Stimulated activated CD4-positive, alpha-beta T cell treated with anti-CD3 and anti-CD28 coated beads, TNF-alpha, amount 100 ng/mL, for 24 hours (primary cell): ENCODE measurements around the gene IRX4.

ENCODE experiments used
- DNase-seq, 3 experiments: peaks; one replicate each; pipeline ENCODE4 v3.0.0-alpha.2; 2020; ENCODE audit warnings: low read depth in 3 of 3

Gene IRX4

DNA sequence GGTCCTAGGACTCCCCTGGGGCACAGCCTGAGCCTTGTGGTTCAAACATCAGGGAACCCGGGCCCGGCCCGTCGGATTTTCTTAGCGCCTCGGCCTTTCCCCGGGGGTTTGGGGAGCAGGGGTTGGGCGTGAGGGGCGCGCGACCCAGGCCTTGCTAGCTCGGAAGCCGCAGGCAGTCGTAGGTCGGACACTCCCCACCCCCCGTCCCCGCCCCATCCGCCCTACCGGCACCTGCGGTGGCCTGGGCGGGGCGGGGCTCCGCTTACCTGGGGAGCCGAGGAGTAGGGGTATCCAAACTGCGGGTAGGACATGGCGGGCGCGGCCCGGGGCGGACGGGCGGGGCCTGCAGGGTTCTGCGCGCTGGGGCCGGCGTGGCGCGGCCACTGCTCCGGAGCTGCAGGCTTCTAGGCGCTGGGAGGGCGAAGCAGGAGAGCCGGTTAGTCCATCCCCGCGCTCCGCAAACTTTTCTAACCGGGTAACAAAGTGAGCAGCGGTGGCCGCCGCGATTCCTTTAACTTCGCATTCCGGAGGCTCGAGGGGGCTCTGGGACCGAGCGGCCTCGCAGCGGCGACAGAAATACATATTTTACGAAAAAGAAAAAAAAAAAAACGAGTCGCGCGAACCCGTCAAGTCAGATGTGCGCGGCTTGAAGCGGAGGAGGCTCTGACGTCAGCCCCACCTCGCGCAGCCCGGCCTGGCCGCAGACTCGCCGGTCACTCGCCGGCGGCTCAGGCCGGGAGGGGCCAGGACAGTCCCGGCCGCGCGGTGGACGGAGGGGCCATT, at the start of gene IRX4:
IRX4 (minus strand) TSS at position 589 of the 783 bp plus-strand sequence; CDS start at position 311, 278 bp downstream.
- no peak for DNase-seq

DNA sequence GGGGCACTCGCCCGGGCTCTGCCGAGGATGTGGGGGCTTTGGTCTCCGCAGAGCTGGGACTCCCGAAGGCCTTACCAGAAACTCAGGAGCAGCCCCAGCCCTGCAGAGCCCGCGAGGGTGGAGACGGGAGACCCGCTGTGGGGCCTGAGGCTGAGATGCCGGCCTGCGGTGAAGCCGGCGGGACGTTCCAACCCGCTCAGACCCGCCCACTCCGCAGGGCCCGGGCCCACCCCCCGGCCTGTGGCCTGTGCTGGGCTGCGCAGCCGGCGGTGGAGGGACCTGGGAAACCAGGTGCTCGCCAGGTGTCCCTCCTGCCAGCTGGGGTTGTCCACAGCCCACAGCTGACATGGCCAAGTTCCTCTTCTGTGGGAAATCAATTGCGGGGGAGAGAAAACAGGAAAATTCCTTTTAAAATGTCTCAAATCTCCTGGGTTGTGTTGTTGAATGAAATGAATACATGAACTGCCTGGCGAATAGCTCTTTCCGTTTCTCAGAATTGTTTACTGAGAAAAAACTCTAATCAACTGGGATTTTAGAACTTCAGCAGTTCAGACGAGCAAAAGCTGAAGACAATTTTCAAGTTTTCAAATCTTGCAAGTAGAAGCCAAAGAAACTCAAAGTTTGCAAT, 49.0 kb upstream of the IRX4 start:
- no peak for DNase-seq

DNA sequence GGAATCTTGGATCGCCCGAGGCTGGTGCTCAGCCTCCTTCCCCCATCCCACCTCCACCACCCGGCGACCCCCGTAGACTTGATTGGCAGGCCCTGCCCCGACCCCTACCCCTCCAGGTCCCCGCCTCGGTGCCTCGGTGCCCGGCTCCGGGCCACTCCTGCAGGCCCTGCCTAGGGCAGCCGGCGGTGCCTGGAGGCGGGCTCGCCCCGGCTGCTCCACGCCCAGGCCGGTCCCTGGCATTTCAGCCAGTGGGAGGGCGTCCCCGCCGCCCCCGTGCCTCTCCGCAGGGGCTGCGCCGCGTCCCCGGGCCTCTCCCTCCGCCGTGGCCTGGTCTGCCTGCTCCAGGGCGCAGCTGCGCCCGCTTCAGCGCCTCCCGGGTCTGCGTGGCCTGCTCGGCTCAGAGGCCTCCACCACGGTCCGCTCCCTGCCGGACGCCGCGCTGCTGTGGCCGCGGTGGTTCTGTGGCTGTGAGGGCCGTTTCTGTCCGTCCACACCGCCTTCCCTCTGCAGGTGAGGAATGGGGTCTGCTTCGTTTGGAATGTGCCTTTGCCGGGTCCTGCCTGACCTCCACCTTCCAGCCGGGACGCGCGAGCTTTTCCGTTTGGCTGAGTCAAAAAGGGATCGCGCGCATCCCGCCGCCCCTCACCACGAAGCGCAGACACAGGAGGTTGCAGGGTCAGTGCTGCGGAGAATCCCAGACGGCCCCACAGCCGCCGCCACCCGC, 48.3 kb upstream of the IRX4 start:
- DNase-seq: no peak

DNA sequence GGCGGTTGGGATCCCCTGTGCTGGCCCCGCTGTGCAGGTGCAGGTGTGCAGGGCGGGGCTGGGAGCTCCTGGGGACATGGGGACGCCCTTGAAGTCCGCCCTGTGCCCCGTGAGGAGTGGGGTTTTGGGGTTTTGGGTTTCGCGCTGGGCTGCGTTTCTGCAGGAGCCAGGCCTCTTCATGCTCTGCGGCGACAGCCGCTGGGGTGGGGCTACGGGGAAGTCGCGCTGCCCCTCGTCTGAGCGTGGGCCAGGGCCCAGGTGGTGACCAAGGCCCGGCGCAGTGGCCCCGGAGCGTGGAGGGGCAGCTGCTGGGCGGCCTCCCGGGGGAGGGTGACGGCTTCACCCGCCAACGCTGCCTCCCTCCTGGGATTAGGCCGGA, 47.8 kb upstream of the IRX4 start:
- DNase-seq: no peak

DNA sequence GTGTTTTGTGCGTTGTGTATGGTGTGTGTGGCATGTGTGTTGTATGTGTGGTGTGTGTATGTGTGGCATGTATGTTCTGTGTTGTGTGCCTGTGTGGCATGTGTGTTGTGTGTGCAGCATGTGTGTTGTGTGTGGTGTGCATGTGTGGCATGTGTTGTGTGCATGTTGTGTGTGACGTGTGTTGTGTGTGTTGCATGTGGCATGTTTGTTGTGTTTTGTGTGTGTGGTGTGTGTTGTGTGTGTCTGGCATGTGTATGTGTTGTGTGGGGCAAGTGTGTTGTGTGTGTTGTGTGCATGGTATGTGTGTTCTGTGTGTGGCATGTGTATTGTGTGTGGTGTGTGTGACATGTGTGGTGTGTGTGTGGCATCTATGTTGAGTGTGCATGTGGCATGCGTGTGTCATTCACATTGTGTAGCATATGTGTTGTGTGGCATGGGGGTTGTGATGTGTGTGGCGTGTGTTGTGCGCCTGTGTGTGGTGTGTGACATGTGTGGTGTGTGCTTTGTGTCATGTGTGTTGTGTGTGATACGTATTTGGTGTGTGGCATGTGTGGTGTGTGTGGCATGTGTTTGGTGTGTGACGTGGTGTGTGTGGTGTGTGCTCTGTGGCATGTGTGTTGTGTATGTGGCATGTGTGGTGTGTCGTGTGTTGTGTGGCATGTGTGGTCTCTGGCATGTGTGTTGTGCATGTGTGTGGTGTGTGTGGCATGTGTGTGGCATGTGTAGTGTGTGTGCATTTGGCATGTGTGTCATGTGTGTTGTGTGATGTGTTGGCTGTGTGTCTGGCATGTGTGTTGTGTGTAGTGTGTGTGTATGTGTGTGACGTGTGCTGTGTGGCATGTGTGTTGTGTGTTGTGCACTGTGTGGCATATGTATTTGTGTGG, 46.6 kb upstream of the IRX4 start:
- DNase-seq: no peak

DNA sequence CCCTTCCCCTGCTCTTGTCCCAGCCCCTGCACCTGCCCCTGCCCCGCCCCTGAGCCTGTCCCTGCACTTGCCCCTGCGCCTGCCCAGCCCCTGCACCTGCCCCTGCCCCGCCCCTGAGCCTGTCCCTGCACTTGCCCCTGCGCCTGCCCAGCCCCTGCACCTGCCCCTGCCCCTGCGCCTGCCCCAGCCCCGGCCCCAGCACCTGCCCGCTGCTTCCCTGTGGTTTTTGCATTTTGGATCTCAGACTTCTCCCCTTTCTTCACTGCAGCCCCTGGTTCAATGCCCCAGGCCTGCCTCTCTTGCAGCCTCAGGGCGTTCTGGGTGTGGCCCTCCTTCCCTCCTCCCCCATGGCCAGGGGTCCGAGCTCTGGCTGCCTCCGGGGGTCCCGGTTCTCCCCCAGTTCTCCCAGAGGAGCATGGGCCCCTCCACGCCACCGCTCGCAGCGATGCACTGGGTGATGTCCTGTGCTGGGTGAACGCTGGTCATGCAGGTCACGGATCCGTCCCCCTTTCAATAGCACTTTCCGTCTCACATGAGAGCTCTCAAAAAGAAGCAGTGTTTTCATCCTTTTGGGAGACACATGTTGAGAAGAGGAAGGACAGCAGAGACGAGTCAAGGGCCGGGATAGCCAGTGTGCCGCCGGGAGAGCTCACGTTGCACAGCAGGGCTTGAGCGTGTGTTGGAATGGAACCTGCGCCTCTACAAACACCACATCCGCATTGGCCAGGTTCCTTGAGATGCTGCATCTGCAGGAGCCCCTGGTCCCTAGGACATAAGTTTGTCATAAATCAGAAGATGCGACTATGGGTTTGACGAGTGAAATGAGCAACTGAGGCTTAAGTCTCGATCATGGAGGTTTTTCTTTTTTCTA, 44.0 kb upstream of the IRX4 start:
- no peak for DNase-seq

DNA sequence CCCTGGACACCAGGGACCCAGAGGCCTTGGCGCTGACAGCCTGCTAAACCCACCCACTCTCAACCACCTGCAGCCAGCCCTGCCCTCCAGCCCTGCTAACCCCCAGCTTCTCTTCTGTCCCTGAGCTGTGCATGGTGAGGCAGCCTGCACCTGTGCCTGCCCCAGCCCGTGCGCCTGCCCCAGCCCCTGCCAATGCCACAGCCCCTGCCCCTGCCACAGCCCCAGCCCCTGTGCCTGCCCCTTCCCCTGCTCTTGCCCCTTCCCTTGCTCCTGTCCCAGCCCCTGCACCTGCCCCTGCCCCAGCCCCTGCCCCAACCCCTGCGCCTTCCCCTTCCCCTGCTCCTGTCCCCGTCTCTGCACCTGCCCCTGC, 43.3 kb upstream of the IRX4 start:
- no peak for DNase-seq

DNA sequence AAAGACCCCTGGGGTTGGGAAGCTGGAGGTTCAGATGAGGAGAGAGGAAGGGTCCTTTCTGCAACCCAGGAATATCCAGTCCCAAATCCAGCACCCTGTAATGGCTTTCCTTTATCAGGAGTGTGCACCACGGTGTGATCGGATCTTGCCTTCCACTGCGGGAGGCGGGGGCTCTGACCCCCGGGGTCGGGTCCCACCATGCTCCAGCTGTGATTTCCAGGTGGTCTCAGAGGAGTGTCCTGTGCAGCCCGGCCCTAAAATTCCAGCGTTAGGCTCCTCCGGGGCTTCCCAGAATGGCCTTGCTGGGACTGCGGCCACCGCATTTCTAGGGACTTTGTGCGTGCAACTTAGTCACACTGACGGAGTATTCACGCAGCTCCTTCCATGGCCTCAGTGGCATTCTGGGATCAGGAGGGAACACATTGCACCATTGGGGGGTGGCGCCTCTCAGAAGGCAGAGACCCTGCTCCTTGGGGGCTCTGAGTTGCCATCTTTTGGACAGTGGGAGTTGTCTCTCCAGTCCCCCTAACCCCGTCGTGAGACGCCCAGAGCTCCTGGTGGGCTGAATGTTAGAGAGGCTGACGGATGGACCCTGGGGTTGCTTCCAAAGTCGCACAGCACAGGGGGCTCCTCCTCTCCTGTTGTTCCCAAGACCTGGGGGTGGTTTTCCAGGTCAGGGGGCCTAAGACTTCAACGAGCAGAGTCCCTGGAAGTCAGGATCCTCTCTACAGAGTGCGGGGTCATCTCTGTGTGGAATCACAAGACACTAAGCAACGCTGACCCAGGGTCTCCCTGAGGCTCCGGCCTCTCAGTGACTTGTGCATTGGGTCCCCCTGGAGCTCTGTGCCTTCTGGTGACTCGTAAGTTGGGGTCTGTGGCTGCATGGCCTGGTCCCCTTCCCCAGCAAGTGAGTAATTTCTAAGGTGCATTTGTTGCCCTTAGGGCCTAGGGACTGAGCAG, 42.7 kb upstream of the IRX4 start:
- DNase-seq: no peak

DNA sequence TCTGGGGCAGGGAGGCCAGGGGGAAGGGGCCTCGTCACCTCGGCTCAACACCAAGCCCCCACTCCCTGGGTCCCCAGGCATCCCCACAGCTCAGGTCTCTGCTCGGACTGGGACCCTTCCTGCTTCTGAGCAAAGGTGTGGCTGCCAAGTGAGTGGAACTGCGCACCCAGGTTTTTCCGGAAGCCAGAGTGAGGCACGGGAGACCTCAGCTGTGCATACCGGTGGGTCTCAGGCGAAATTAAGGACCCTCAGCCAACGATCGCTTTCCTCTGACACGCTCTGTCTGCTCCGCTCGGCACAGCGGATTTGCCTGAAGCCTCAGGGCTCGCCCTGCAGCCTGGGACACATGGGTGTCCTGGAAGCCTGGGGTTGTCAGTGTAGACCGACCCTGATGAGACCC, 41.0 kb upstream of the IRX4 start:
- no peak for DNase-seq

DNA sequence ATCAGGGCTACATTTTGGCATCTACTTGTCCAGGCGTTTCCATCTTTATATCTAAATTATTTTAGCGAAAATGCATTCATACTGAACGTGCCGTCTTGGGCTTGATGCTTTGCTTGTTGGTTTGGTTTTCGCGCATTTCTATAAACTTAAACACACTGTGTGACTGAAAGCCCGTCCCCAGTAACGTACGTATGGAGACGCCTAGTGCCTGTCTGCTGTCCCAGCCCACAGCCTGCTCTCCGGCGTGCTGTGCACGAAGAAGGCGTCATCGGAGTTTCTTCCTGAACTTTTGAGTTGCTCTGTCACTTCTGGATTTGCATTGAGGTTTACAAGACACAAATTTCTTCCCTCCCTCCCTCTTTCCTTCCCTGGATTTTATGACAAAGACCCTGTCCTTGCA, 40.6 kb upstream of the IRX4 start:
- no peak for DNase-seq

DNA sequence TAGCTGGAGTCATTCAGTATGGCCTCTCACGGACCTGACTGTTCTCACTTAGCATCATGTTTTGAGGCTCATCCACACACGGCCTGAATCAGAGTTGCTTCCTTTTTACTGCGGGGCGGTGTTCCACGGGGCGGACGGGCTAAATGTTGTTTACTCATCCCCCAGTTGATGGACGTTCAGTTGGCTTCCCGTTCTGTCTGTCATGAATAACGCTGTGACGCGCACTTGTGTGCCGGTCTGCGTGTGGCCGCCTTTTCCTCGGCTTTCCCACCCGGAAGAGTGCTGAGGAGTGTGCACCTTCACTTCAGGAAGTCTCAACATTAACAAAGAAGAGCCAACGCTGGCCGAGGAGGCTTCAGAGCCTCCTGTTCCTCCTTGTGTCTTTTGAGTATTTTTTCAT, 39.0 kb upstream of the IRX4 start:
- DNase-seq: no peak

DNA sequence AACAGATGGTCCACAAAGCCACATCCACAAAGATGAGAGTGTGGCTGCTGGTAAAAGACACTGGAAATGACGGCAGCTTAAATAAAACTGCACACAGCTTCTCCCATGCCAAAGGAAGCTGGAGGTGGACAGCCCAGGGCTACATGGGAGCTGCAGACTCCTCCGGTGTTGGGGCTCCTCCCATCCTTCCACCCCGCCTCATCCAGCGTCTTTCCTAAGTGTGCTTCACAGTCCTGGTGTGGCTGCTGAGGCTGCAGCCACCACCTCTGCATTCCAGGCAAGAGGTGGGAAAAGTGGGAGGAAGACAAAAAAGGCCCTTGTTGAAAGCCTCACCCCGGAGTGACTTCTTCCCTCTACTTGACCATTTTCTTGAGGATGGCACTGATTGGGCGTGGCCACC, 37.0 kb upstream of the IRX4 start:
- no peak for DNase-seq

DNA sequence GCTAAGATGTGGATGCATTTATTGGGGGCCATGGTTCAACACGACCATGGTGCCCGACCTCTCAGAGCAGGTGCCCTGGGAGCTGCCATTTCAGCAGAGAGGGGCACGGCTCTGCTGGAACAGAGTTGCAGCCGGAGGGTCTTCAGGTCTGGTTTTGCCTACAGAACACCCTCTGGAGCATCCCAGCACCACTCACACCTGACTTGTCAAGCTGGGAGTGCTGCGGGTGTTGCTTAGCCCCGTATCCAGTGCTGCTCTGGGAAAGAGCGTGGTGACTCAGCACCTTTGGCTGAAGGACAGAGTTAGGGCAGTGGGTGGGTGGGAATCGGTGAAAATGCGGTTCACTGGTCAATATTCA, 36.5 kb upstream of the IRX4 start:
- DNase-seq: no peak

DNA sequence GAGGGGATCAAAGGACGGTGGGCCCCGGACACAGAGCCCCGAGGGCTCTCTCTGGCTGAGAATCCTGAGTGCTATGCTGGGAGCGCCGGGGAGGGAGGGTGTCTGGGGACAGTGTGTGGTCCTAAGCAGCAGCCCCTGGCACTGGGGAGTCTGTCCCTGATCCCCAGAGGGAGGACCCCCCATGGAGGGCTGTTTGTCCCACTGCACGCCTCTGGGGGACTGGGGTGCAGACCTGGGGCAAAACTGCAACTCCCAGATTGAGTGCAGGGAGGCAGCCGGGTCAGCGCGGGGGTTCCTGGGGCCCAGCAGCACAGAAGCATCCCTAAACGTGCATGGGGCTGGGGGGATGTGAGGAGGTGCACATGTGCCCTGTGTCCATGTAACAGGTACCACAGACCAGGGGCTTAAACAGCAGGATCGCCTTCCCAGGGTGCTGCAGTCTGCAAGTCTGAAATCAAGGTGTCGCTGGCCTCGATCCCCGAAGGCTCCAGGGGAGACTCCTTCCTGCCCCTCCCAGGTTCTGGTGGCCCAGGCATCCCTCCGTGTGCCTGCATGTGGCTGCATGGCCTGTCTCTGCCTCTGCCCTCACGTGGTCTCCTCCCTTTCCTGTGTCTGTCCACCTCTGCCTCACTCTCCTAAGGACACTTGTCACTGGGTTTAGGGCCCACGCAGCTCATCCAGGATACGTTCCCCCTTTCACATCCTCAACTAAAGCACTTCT, 35.9 kb upstream of the IRX4 start:
- DNase-seq: no peak

DNA sequence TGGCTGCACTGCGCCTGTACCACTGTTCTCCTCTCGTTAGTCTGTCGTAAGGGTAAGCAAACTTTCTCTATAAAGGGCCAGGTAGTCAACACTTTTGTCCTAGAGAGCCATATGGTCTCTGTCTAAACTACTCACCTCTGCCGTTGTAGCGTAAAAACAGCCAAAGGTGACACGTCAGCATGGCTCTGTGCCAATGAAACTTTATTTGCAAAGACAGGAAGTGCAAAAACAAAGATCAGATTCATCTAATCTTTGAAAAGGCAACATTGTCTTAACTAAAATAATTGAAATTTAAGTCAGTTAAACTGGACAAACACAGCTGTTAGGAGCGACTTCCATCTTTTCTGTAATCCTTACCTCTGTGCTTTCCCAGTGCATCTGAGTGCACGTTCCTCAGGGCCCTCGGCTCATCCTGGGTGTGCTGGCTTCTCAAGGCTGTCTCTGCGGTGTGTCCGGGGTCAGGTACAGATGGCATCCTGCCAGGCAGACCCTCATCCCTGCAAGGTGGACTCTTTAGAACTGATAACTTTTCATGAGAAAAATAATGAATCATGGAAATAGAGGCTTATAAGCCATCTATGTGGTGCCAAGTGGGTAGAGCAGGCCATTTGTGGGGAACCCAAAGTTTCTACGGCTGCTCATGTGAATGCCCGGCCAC, 35.2 kb upstream of the IRX4 start:
- no peak for DNase-seq

DNA sequence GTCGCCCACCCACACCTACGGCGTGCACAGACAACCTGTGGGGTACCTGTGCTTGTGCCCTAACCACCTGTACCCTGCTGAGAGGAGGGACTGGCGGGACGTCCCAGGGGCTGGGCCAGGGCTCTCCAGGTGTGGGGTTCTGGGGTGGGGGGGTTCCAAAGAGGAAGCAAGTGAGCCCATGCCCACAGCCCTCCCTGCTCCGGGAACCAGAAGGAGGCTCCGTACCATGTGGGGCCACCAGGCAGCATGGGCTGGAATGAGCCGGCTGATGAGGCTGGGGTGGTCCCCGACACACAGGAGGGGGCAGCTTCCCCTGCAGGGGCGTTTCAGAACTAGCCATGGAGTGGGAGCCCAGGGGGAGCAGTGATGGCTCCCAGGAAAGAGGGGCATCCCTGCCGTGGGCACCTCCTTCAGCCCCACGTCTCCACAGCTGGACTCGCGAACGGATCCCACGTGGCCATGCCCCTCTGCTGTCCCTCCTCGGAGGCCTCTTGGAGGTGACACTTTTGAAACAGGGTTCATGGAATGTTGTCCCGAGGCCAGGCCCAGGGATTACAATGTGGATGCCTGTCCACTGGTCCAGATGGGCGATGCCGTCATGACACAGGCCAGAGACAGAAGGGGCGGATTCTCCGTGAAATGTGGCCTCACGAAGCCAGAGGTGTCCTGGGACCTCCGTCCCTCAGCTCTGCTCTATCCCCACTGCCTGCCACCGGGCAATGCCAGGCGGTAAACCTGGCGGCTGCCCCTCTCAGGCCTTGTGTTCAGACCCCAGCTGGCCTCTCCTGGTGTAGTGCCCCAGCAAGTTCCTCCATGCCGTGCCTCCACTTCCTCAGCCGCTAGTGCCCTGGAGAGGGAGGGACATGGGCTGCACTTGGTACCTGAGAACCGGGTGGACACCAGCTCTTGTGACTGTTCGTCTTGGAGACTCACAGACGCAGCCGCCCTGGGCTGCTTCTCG, 33.6 kb upstream of the IRX4 start:
- no peak for DNase-seq

DNA sequence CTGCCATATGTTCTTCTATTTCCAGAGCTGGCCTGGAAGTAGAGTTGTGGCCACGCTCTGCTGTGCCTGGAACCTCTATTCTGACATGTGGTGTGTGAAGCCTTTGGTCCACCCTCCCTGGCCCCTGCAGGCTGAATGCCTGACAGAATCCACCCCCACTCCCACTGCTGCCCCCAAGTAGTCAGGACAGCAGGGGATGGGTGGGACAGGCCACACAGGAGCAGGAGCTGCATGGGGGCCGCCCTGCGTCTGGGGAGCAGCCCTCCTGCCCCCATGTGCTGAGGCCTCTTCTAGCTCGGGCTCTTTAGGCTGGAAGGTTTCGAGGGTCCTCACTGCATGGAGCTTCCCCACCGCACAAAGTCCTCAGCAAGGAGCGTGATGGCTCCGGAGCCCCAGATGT, 32.6 kb upstream of the IRX4 start:
- DNase-seq: no peak

DNA sequence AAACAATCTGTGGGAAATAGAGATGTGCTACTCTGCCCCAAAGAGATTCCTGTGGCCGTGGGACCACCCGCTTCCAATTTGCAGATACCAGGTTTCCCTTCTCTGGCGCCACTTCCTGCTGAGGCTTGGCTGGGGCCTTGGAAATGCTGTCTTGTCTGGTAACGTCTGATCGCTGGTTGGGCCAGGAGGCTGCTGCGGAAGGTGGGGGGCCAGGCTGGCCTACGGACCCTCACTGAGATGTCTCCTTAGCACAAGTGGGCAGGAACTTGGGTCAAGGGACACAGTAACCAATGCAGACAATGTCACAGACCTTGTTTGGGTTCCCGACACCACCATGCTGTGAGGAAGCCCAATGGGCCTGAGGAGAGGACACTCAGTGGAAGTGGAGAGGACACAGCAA, 31.7 kb upstream of the IRX4 start:
- no peak for DNase-seq
